ENCODE measurements around the gene ZNF70.
A peak's percentile ranks its signal among the peaks of the same experiment; 100 is the strongest.

ZNF70 gene

DNA sequence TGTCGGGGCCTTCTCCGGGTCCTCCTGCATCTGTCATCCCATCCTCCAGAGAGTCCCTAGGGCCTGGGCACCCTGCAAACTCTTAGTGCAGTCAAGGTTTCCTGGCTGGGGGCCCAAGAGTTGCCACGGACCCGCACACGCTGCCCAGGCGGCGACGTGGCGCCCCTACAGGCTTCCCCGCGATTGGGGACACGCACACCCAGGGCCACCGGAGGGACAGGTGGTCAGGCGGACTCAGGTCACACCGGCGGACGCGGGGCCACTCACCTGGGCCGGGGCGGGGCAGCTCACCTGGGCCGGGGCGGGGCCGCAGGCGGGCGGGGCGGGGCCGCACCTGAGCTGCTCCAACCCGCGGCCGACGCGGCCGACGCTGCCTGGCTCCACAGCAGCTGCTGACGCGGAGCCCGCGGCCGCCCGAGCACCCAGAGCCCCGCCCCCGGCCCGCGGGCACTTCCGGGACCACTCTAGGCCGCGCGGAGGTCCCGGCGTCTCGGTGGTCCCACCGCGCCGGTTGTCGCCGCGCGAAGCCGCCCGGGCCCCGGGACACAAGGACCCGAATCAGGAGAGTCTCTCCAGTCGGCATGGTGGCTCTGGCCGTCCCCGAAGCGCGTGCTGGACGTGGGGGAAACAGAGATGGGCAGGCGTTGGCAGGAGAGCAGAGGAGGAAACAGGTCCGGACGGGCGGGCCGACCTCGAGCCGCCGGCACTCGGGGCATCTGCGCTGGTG, at the start of gene ZNF70:
TSS of gene ZNF70 (minus strand) at position 399 of the 727 bp plus-strand sequence. CDS start 5,972 bp downstream, outside the sequence.
- H3K27ac Mint-ChIP-seq, result peak within 1 kb of the TSS; percentile 94 to 96
- no peaks in the 10 kb centered on the region for H3K27me3 Mint-ChIP-seq
- peak; percentile 84 to 87 for DNase-seq

GRCh38 chr22:23796461-23796860, 45.5 kb upstream of the ZNF70 start:
- no peak for DNase-seq
- H3K27ac Mint-ChIP-seq, result no peak overlapping the region
- ATAC-seq, result no peak
- no peak overlapping the region for H3K4me3 Mint-ChIP-seq
- no peaks in the 10 kb centered on the region for H3K27me3 Mint-ChIP-seq
- H3K4me1 Mint-ChIP-seq, result peaks cover 18% of the 10 kb centered on the region
- no peaks in the 10 kb centered on the region for H3K9me3 Mint-ChIP-seq

More for the DNA sequence above, at the start of gene ZNF70:
- peak; percentile 99 for ATAC-seq
- Mint-ChIP-seq H3K4me3 (peak within 1 kb of the TSS; percentile 94 to 96), H3K9me3 (no peaks in the 10 kb centered on the region), H3K4me1 (peaks cover 26% of the 10 kb centered on the region)

DNA sequence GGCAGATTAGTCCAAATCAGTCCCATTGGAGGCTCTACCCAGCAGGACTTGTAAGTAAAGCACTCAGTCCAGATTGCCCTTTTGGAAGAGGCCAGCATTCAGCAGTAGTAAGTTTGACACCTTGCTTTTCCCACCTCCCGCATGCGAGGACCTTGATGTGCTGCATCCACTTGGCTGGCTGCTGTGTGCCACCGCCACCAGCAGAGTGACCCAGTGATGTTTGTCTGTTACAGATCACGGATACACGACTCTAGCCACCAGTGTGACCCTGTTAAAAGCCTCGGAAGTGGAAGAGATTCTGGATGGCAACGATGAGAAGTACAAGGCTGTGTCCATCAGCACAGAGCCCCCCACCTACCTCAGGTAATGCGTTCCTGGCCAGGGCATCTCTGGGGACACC, 42.4 kb upstream of the ZNF70 start:
- no peaks in the 10 kb centered on the region for H3K27me3 Mint-ChIP-seq
- no peaks in the 10 kb centered on the region for H3K9me3 Mint-ChIP-seq
- H3K27ac Mint-ChIP-seq, result peak overlapping the region in 1 of 2 donors; percentile 37

GRCh38 chr22:23791738-23792645, 41.1 kb upstream of the ZNF70 start:
- Mint-ChIP-seq H3K4me1 (peaks cover 39% of the 10 kb centered on the region), H3K27me3 (no peaks in the 10 kb centered on the region), H3K4me3 (no peak overlapping the region), H3K27ac (no peak overlapping the region), H3K9me3 (no peaks in the 10 kb centered on the region)
- ATAC-seq (no peak), DNase-seq (no peak)

More for the DNA sequence above, 42.4 kb upstream of the ZNF70 start:
- Mint-ChIP-seq H3K4me1 (peaks cover 31% of the 10 kb centered on the region), H3K4me3 (no peak overlapping the region)
- DNase-seq (no peak), ATAC-seq (no peak)

DNA sequence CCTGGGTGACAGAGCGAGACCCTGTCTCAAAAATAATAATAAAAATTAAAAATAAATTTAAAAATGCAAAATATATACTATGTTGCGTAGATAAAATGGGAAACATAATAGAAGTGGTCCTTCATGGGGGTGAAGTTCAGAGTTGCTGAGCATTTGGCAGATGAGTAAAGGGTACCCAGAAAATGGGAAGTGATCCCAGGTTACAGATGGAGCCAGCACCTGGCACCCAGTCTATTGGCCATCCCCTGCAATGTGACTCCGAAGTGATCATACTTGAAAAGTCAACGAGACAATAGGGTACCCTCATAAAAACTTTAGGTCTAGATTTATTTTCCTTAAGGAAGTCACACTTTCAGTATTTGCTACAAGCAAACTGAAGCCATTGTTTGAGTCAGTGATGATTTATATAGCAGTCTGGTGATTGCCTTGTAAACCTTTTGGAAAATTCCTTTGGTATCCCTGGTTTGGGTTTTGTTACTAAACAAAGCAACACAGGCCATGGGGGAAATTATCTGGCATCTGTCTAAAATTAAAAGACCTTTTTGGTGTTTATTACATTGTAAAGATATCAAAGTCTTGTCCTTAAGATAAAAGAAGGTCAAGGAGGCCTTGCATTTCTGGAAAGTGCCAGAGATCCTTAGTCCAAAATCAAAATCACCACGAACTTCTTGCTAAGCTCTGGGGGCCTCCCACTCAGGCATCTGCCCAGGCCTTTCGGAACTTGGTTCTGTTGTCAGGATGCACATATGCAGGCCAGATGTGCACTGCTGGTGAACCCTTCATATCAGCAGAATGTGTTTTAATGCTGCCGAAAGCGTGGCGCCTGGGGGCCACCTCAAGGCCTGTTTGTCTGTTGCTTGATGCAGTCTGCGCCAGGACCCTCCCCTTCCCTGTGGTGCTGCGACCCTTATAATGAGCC, 40.2 kb upstream of the ZNF70 start:
- H3K27ac Mint-ChIP-seq, result no peak overlapping the region
- DNase-seq (no peak), ATAC-seq (no peak)
- H3K27me3 Mint-ChIP-seq, result no peaks in the 10 kb centered on the region
- peaks cover 45% of the 10 kb centered on the region for H3K4me1 Mint-ChIP-seq
- H3K9me3 Mint-ChIP-seq, result no peaks in the 10 kb centered on the region
- H3K4me3 Mint-ChIP-seq, result no peak overlapping the region

- no peak for ATAC-seq
- Mint-ChIP-seq H3K9me3 (no peaks in the 10 kb centered on the region), H3K27ac (peak overlapping the region; percentile 42 to 58), H3K4me3 (peak overlapping the region in 1 of 2 donors; percentile 13), H3K4me1 (peaks cover 51% of the 10 kb centered on the region), H3K27me3 (no peaks in the 10 kb centered on the region)
- DNase-seq, result no peak
Observed at GRCh38 chr22:23789638-23790037, 38.7 kb upstream of the ZNF70 start.

- H3K4me1 Mint-ChIP-seq, result peaks cover 56% of the 10 kb centered on the region
- ATAC-seq (no peak), DNase-seq (no peak)
- no peaks in the 10 kb centered on the region for H3K9me3 Mint-ChIP-seq
- no peaks in the 10 kb centered on the region for H3K27me3 Mint-ChIP-seq
- no peak overlapping the region for H3K27ac Mint-ChIP-seq
- H3K4me3 Mint-ChIP-seq, result peak overlapping the region in 1 of 2 donors; percentile 13
Observed at GRCh38 chr22:23789121-23789520, 38.2 kb upstream of the ZNF70 start.

- H3K4me1 Mint-ChIP-seq, result peaks cover 55% of the 10 kb centered on the region
- H3K9me3 Mint-ChIP-seq, result no peaks in the 10 kb centered on the region
- ATAC-seq (no peak), DNase-seq (no peak)
- H3K27ac Mint-ChIP-seq, result peak overlapping the region; percentile 12 to 97
- H3K27me3 Mint-ChIP-seq, result no peaks in the 10 kb centered on the region
- peak overlapping the region; percentile 90 for H3K4me3 Mint-ChIP-seq
Observed at GRCh38 chr22:23787910-23788309, 37.0 kb upstream of the ZNF70 start.

DNA sequence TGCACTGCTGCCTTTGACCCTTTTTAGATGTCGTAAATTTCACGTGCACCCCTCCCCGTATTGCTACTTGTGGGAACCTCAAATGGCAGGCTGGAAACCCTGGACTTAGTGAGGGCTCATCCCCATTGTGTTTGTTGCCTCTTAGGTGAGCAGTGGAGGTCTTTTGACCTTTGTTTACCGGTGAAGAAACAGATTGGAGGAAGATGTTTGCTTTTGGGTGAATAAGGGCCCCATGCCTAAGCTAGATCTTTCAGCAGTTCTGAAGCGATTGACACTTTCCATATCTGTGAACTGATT, 36.6 kb upstream of the ZNF70 start:
- Mint-ChIP-seq H3K4me1 (peaks cover 51% of the 10 kb centered on the region), H3K9me3 (no peaks in the 10 kb centered on the region), H3K27ac (peak overlapping the region; percentile 97 to 98)

DNA sequence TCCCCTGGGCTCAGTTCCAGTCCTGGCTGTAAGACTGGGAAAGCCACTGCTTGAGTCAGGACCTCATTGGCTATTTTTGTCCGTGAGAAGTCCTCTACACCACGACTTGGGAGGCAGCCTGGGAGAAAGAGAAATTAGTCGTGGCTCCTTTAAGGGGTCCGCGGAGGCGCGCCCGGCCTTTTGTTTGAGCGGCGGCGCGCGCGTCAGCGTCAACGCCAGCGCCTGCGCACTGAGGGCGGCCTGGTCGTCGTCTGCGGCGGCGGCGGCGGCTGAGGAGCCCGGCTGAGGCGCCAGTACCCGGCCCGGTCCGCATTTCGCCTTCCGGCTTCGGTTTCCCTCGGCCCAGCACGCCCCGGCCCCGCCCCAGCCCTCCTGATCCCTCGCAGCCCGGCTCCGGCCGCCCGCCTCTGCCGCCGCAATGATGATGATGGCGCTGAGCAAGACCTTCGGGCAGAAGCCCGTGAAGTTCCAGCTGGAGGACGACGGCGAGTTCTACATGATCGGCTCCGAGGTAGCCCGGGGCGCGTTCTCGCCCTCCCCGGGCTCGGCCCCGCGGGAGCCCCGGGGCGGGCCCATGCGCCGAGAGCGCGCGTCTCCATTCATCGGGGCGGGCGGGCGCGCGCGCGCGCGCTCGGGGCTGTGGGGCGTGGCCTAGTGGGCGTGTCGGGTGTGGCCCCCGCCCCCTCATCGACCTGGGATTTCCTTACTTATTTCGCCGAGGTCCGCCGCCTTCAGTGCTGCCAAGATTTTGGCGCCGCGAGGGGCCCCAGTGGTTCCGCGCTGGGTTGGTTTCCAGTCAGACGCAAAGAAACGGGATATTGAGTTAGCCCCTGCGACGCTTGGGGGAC, 36.1 kb upstream of the ZNF70 start, which contains the start of gene SMARCB1:
TSS of gene SMARCB1 (plus strand) at position 215 of the 848 bp plus-strand sequence. CDS start at position 419, 204 bp downstream.
- Mint-ChIP-seq H3K27me3 (no peaks in the 10 kb centered on the region), H3K4me3 (peak within 1 kb of the TSS; percentile 90), H3K9me3 (no peaks in the 10 kb centered on the region), H3K27ac (peak within 1 kb of the TSS; percentile 97 to 98), H3K4me1 (peaks cover 45% of the 10 kb centered on the region)
- DNase-seq (peak; percentile 87 to 89), ATAC-seq (peak; percentile 88)

More for the DNA sequence above, 36.6 kb upstream of the ZNF70 start:
- H3K27me3 Mint-ChIP-seq, result no peaks in the 10 kb centered on the region
- H3K4me3 Mint-ChIP-seq, result peak overlapping the region; percentile 90
- DNase-seq (no peak), ATAC-seq (no peak)

DNA sequence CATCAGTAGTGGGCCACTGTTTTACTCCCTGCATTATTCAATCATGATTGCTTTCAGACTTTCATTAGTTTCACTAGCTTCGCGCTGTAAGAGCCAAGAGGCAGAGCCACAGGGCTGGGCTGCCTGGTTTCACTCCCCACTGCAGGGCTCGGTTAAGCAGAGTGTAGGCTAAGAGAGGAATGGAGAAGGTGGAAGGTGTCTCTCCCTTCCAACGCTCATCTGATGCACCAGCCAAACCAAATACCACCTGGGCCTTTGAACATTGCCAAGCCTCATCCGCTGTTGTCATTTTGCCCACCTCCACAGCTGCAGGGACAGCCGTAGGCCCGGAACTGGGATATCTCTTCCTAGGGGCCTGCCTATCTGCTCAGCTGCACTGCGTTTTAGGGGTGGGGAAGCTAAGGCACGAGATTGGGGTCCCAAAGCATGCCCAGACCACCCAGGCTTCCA, 35.4 kb upstream of the ZNF70 start:
- peak; percentile 21 for ATAC-seq
- Mint-ChIP-seq H3K4me1 (peaks cover 40% of the 10 kb centered on the region), H3K27ac (peak overlapping the region; percentile 97 to 98), H3K27me3 (no peaks in the 10 kb centered on the region), H3K4me3 (peak overlapping the region; percentile 90), H3K9me3 (no peaks in the 10 kb centered on the region)
- DNase-seq, result no peak

- ATAC-seq (no peak), DNase-seq (no peak)
- H3K27me3 Mint-ChIP-seq, result no peaks in the 10 kb centered on the region
- H3K9me3 Mint-ChIP-seq, result no peaks in the 10 kb centered on the region
- H3K4me3 Mint-ChIP-seq, result no peak overlapping the region
- peaks cover 31% of the 10 kb centered on the region for H3K4me1 Mint-ChIP-seq
- H3K27ac Mint-ChIP-seq, result peak overlapping the region in 1 of 2 donors; percentile 56
Observed at GRCh38 chr22:23784215-23784732, 33.4 kb upstream of the ZNF70 start.

- no peak for DNase-seq
- no peaks in the 10 kb centered on the region for H3K27me3 Mint-ChIP-seq
- no peaks in the 10 kb centered on the region for H3K9me3 Mint-ChIP-seq
- ATAC-seq, result no peak
- H3K27ac Mint-ChIP-seq, result no peak overlapping the region
- H3K4me3 Mint-ChIP-seq, result no peak overlapping the region
- H3K4me1 Mint-ChIP-seq, result peaks cover 29% of the 10 kb centered on the region
Observed at GRCh38 chr22:23783265-23784150, 32.6 kb upstream of the ZNF70 start.

All from stimulated activated naive CD8-positive, alpha-beta T cell treated with anti-CD3 and anti-CD28 coated beads, Interleukin-15, amount 100 ng/mL, for 72 hours (primary cell).